HepG2 (cell line): ENCODE data around the gene FBXO10. TPM values are rescaled to one million over a fixed set of nuclear protein-coding genes. Genes with fewer than 3 reads are reported as not detected.

Source experiments
- CENPX ChIP-seq: sonication (generic); formaldehyde crosslinking; IDR thresholded peaks from 2 replicates; pipeline ENCODE4 v1.9.0; 2021; ENCODE audit warnings: mild to moderate bottlenecking, missing genetic modification reagents, moderate library complexity
- GRHL1 ChIP-seq: sonication (generic); formaldehyde crosslinking; conservative IDR thresholded peaks from 2 replicates; pipeline ENCODE4 v1.8.0; 2022; ENCODE audit warnings: missing genetic modification reagents
- HNF1B ChIP-seq: sonication (generic); formaldehyde crosslinking; IDR thresholded peaks from 2 replicates; pipeline ENCODE4 v1.5.1; 2020; ENCODE audit warnings: mild to moderate bottlenecking, moderate library complexity, missing genetic modification reagents
- HOXA9 ChIP-seq: sonication (generic); formaldehyde crosslinking; IDR thresholded peaks from 2 replicates; pipeline ENCODE4 v1.8.1; 2022; ENCODE audit warnings: missing genetic modification reagents, mild to moderate bottlenecking, moderate library complexity, borderline replicate concordance
- KDM2A ChIP-seq: sonication (generic); formaldehyde crosslinking; IDR thresholded peaks from 2 replicates; pipeline ENCODE4 v1.4.0; 2020; ENCODE audit warnings: low read depth, missing genetic modification reagents, borderline replicate concordance
- PHF8 ChIP-seq: sonication (generic); formaldehyde crosslinking; IDR thresholded peaks from 2 replicates; pipeline ENCODE4 v1.5.0; 2020; ENCODE audit warnings: missing genetic modification reagents
- SP2 ChIP-seq: sonication (generic); formaldehyde crosslinking; IDR thresholded peaks from 2 replicates; pipeline ENCODE4 v1.5.1; 2020; ENCODE audit warnings: mild to moderate bottlenecking, missing genetic modification reagents
- TFDP1 ChIP-seq: IDR thresholded peaks from 2 replicates; pipeline ENCODE4 v1.6.1; 2016; ENCODE audit warnings: missing compliant biosample characterization, missing genetic modification reagents, borderline replicate concordance
- XBP1 ChIP-seq: sonication (generic); formaldehyde crosslinking; IDR thresholded peaks from 2 replicates; pipeline ENCODE4 v1.5.0; 2020; ENCODE audit warnings: missing genetic modification reagents
- ZKSCAN8 ChIP-seq: IDR thresholded peaks from 2 replicates; pipeline ENCODE4 v1.6.1; 2016; ENCODE audit warnings: borderline replicate concordance, missing genetic modification reagents, missing compliant biosample characterization
- ZNF574 ChIP-seq: sonication (generic); formaldehyde crosslinking; IDR thresholded peaks from 2 replicates; pipeline ENCODE4 v1.4.0; 2020; ENCODE audit warnings: missing genetic modification reagents
- polyA plus RNA-seq, 8 experiments: library from polyadenylated mRNA; depleted of rRNA in 3 of 8; stranded (reverse) in 7 of 8; unstranded in 1 of 8; fragments of >200 nt; fragmentation: Illumina TruSeq in 4 of 8; extraction: Trizol in 4 of 8; gene quantifications; 2 replicates each; pipeline versions ENCODE4 v1.2.1 to v1.2.3, GENCODE V29; 2011 to 2016; ENCODE audit warnings: low read depth in 4 of 8, missing spikeins in 1 of 8, mixed read lengths in 1 of 8; ENCODE audit not compliant: insufficient read depth in 1 of 8
- total RNA-seq, 5 experiments: library from RNA; depleted of rRNA; stranded (reverse); fragments of >200 nt; fragmentation: Illumina TruSeq; extraction: Trizol; gene quantifications; 2 replicates each; pipeline ENCODE4 v1.2.3, GENCODE V29; 2016; ENCODE audit warnings: low read depth in 1 of 5
- TF ChIP-seq, protein P1 (sequence below): sonication (generic); formaldehyde crosslinking; IDR thresholded peaks from 2 replicates; pipeline ENCODE4 v1.8.0; 2022; ENCODE audit warnings: mild to moderate bottlenecking, missing genetic modification reagents
- TF ChIP-seq, protein P2 (sequence below): sonication (generic); formaldehyde crosslinking; IDR thresholded peaks from 2 replicates; pipeline ENCODE4 v1.8.0; 2022; ENCODE audit warnings: missing genetic modification reagents, low read depth, mild to moderate bottlenecking, borderline replicate concordance
- TF ChIP-seq, protein P3 (sequence below): sonication (generic); formaldehyde crosslinking; IDR thresholded peaks from 2 replicates; pipeline ENCODE4 v1.4.0; 2020; ENCODE audit warnings: missing genetic modification reagents

The FBXO10 gene
- total and polyA plus RNA-seq, 2 of the 13 experiments (the other 11 are each of a cell fraction or from before 2014, with no cell fraction given): 3.1 to 5.1 TPM

- TF ChIP-seq TFDP1 (CRISPR knock-in tag): no peak; the same call in 1 of the 2 replicates
- TF ChIP-seq, protein P1, sequence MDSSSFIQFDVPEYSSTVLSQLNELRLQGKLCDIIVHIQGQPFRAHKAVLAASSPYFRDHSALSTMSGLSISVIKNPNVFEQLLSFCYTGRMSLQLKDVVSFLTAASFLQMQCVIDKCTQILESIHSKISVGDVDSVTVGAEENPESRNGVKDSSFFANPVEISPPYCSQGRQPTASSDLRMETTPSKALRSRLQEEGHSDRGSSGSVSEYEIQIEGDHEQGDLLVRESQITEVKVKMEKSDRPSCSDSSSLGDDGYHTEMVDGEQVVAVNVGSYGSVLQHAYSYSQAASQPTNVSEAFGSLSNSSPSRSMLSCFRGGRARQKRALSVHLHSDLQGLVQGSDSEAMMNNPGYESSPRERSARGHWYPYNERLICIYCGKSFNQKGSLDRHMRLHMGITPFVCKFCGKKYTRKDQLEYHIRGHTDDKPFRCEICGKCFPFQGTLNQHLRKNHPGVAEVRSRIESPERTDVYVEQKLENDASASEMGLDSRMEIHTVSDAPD (CRISPR knock-in tag): no peak
- TF ChIP-seq CENPX (CRISPR knock-in tag): no peak
- TF ChIP-seq, protein P2, sequence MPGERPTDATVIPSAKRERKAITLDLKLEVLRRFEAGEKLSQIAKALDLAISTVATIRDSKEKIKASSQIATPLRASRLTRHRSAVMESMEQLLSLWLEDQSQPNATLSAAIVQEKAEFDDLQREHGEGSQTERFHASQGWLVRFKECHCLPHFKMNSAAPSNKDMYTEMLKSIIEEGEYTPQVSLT (CRISPR knock-in tag): 0 out of 2 replicates have a peak, but pooled peaks have one; percentile 44
- peak; percentile 67 for TF ChIP-seq PHF8
- TF ChIP-seq SP2 (CRISPR knock-in tag): no peak
- no peak for TF ChIP-seq ZKSCAN8 (CRISPR knock-in tag)
- TF ChIP-seq GRHL1 (CRISPR knock-in tag): no peak
- peak; percentile 74; the same call in 1 of the 2 replicates for TF ChIP-seq KDM2A
- no peak for TF ChIP-seq HOXA9 (CRISPR knock-in tag)
- TF ChIP-seq, protein P3, sequence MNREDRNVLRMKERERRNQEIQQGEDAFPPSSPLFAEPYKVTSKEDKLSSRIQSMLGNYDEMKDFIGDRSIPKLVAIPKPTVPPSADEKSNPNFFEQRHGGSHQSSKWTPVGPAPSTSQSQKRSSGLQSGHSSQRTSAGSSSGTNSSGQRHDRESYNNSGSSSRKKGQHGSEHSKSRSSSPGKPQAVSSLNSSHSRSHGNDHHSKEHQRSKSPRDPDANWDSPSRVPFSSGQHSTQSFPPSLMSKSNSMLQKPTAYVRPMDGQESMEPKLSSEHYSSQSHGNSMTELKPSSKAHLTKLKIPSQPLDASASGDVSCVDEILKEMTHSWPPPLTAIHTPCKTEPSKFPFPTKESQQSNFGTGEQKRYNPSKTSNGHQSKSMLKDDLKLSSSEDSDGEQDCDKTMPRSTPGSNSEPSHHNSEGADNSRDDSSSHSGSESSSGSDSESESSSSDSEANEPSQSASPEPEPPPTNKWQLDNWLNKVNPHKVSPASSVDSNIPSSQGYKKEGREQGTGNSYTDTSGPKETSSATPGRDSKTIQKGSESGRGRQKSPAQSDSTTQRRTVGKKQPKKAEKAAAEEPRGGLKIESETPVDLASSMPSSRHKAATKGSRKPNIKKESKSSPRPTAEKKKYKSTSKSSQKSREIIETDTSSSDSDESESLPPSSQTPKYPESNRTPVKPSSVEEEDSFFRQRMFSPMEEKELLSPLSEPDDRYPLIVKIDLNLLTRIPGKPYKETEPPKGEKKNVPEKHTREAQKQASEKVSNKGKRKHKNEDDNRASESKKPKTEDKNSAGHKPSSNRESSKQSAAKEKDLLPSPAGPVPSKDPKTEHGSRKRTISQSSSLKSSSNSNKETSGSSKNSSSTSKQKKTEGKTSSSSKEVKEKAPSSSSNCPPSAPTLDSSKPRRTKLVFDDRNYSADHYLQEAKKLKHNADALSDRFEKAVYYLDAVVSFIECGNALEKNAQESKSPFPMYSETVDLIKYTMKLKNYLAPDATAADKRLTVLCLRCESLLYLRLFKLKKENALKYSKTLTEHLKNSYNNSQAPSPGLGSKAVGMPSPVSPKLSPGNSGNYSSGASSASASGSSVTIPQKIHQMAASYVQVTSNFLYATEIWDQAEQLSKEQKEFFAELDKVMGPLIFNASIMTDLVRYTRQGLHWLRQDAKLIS (CRISPR knock-in tag): no peak
- peak; percentile 46; the same call in 1 of the 2 replicates for TF ChIP-seq ZNF574
- TF ChIP-seq XBP1 (CRISPR knock-in tag): no peak
- 0 out of 2 replicates have a peak, but pooled peaks have one; percentile 37 for TF ChIP-seq HNF1B (CRISPR knock-in tag)
Measured at GRCh38 chr9:37575921-37576721, at the start of gene FBXO10 (continued).
